GM21576 (cell line): Measurements from ENCODE around the gene ARFGEF2.
"Not testable (repeated sequence)": the region's sequence is repeated elsewhere in the genome, so short reads cannot be mapped to it uniquely, and the experiment has no call there.

ENCODE experiments used
- ATAC-seq: cut with Tn5 transposase; IDR thresholded peaks from one replicate; pipeline ENCODE4 v1.9.1; 2021; ENCODE audit warnings: mild to moderate bottlenecking, moderate library complexity; ENCODE audit not compliant: unreplicated experiment

The ARFGEF2 gene

DNA sequence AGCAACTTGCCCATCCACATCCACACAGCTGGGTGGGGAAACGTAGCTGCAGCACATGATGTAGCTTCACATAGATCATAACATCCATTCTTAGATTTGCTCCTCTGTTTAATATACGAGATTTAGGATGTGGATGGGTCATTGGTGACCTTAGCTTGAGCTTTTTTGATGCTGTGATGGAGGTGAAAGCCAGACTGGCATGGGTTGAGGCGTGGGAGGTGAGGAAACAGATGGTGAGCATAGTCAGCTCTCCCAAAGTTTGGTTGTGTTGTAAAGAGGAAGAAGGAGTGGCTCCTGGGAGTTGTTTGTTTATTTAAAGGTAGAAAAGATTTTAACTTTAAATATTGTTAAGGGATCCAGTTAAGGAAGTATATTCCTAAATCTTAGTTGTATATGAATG, 5.3 kb downstream of the ARFGEF2 start:
- no peak for ATAC-seq

DNA sequence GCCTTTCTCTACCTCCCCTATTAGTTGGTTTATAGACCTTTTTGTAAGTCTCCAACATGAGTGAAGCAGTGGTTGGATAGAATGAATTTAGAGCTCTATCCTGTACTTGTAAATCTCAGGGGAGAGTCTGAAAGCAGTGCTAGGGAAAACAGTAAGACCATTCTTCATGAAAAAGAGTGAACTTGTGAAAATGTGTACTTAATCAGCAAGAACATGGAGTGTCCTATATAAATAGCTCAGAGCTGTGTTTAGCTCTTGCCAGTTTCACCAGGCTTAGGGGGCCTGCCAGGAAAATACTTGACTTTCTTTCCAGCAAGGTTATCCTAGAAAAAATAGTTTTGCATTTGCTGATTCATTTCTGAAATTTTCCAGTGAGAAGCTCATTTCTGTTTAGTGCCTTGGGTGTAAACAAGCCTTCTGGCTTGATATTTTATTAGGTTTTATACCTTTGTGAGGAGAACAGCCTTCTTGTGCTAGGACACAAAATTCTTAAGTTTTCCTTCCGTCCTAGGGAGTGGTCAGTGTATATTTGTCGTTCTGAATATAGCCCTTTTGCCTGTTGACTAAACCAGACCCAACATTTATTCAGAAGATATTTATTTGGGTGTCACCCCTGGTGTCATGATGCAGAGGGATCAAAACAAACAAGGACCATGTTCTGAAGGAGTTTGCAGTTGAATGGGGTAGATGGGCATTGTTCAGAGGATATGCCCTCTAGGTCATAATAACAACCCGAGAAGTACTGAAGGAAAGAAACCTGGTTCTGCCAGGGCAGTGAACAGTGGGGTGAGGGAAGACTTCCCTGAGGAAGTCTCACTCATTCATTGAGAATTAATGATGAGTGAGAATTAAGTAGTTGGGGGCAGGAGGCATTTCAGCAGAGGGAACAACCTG, 7.6 kb downstream of the ARFGEF2 start:
- no peak for ATAC-seq

DNA sequence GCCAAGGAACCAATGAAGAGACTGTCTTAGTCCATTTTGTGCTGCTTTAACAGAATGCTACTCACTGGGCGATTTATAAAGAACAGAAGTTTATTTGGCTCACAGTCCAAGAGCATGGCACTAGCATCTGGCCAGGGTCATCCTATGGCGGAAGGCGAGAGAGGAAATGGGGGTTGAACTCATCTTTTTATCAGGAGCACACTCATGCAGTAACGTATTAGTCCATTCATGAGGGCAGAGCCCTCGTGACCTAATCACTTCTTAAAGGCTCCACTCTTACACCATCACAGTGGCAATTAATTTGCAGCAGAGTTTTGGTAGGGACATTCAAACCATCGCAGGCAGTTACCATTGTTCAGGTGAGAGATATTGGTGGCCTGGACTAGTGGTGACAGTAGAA, 8.5 kb downstream of the ARFGEF2 start:
- no peak for ATAC-seq

DNA sequence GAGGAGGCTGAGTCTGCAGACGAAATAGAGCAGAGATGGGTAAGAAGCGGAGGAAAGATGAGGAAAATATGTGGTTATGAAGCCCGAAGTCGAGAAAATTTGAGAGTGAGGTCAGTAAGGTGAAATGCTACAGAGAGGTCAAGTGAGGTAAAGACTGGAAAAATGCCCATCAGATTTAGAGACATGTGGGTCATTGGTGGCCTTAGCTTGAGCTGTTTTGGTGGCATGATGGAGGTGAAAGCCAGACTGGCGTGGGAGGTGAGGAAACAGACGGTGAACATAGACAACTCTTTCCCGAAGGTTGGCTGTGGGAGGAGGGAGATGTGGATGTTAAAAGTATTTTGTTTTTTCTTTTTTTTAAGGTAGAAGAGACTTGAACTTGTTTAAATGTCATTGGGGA, 9.4 kb downstream of the ARFGEF2 start:
- no peak for ATAC-seq

DNA sequence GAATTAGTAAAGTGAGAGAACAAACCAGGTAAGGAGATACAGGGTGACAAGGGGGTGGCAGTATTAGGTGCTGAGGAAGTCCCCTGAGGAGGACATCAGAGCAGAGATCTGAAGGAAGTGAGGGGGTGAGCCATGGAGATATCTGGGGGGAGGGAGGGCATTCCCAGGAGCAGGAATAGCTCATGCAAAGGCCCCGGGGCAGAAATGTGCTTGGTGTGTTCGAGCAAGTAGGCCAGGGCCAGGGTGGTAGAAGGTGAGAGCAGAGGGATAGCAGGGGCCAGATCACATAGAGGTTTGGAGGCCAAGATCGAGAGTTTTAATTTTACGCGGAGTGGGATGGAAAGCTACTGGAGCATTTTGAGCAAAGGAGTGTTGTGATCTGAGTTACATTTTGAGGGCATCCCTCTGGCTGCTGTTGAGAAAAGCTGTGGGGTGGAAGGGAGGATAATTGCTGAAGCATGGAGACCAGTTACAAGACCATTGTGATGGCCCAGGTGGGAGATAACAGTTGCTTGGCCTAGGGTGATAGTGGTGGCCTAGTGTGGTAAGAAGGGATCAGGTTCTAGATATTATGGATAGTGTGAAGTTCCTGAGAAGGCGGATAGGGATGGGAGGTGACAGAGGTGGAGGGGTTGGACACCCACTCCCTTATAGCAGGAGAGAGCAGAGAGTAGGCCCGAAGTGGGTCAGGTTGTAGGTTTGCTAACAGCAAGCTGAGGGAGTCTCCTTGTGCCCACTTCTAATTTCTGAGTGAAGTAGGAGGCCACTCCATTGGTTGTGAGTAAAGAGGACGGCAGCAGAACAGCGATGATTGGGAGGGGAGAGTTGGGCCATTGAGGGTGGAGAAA, 10.2 kb downstream of the ARFGEF2 start:
- ATAC-seq = no peak

DNA sequence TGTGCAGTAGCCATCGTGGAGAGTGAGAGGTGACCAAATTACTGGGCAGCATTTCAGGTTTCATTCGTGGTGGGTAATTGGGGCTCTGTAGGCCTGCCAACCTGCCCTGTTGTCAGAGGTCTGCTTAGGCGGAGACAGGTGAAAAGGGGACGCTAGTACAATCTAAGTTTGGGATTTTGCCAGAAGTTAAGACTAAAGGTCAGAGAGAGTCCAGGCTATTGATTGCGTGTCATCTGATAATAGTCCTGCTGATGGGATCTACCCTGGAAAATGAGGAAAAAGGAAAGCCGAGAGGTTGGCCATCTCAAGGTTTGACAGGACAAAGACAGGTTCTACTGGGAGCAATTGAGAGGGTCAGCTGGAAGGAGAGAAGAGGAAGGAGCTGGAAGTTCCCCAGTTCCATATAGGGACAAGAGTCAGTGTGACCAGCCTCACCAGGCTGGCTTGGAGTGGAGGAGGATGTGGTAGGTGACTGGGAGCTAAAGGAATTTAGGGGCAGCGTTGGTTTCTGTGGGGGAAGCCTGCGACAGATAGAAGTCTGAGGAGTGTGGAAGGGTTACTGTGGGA, 10.9 kb downstream of the ARFGEF2 start:
- no peak for ATAC-seq

DNA sequence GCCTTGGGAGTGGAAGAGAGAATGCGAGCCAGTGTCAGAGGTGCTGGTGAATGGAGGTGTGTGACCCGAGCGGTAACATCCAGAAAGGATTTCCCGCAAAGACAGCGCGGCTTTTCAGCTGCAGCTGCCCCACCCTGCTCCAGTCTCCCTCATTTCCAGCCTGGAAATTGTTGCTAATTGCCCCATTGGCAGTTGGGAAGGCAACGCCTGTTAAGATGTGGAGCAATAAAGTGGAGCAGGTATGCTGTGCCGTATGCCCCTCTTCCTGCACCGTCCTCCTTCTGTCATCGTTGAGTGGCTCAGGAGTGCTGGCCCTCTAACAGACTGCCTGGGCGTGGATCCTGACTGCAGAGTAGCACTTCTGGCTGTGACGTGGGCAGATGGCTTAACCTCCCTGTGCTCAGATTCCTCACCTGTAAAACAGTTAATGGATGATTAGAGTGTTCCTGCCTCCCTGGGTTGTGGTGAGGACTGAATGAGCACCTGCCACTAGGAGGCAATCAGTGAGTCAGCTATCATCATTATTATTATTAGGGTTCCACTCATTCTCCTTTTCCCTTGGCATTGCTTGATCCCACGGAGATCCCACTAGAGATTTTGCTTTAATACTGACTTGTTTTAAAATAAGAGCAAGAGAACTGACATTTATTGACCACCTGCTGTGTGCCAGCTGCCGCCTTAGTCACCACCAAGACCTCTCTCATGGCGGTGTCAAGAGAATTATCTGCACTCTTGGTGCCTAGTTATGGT, 11.7 kb downstream of the ARFGEF2 start:
- no peak for ATAC-seq

DNA sequence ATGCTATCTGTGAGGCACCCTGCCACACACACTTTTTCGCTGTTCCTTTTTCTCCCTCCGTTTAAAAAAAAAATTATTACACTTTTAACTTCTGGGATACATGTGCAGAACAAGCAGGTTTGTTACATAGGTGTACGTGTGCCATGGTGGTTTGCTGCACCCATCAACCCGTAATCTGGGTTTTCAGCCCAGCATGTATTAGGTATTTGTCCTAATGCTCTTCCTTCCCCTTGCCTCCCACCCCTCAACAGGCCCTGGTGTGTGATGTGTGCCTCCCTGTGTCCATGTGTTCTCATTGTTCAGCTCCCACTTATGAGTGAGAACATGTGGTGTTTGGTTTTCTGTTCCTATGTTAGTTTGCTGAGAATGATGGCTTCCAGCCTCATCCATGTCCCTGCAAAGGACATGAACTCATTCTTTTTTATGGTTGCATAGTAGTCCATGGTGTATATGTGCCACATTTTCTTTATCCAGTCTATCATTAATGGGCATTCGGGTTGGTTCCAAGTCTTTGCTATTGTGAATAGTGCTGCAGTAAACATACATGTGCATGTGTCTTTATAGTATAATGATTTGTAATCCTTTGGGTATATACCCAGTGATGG, 12.9 kb downstream of the ARFGEF2 start:
- ATAC-seq = not testable (repeated sequence)

DNA sequence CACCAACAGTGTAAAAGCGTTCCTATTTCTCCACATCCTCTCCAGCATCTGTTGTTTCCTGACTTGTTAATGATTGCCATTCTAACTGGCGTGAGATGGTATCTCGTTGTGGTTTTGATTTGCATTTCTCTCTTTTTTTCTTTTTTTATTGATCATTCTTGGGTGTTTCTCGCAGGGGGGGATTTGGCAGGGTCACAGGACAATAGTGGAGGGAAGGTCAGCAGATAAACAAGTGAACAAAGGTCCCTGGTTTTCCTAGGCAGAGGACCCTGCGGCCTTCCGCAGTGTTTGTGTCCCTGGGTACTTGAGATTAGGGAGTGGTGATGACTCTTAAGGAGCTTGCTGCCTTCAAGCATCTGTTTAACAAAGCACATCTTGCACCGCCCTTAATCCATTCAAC, 13.5 kb downstream of the ARFGEF2 start:
- ATAC-seq = not testable (repeated sequence)

DNA sequence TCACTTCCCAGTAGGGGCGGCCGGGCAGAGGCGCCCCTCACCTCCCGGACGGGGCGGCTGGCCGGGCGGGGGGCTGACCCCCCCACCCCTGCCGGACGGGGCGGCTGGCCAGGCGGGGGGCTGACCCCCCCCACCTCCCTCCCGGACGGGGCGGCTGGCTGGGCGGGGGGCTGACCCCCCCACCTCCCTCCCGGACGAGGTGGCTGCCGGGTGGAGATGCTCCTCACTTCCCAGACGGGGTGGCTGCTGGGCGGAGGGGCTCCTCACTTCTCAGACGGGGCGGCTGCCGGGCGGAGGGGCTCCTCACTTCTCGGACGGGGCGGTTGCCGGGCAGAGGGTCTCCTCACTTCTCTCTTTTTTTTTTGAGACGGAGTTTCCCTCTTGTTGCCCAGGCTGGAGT, 14.7 kb downstream of the ARFGEF2 start:
- not testable (repeated sequence) for ATAC-seq

DNA sequence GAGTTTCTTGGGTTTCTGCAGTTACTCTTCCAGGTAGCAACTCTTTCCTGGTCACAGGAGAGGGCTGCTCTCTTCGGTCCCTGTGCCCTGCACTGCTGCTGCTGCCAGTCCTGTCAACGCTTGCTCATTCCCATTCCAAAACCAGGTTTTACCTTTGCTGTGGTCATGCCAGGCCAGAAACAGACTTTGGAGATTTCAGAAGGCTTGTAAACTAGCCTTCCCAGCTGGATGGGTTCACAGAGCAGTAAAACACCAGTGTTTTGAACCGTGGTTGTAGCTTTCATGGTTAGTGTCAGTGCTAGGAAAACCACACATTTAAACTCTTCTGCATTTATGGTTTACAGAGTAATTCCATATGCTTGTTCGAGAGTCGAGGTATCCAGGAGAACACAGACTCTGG, 16.2 kb downstream of the ARFGEF2 start:
- no peak for ATAC-seq

DNA sequence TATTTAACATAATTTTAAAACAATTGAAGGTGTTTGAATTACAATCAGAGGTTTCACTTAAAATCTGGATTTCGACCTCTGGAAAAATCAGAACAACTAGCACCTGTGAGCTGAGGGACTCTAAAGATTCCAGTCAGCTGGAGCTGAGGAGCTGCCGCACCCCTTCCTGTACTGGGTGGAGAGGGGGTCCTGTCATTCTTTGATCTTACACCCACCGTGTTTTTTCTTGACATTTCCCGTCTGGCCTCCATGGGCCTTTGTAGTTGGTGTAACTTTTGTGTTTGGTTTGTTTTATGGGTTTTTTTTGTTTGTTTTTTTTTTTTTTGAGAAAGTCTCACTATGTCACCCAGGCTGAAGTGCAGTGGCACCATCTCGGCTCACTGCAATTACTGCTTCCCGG, 17.2 kb downstream of the ARFGEF2 start:
- ATAC-seq = no peak

DNA sequence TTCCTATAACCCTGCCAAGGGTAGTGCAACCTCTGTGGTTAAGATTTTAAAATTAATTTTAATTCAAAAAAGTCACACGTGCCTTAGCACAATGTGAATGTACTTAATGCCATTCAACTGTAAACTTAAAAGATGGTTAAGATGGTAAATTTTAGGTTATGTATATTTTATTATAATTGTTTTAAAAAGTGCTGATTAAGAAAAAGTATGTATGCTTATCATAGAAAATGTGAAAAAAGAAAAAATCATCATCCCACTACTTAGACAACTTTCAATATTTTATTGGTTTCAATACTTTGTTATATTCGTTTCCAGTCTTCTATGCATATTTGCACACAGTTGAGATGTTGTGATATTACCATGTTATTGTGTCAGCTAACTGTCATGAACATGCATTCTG, 18.7 kb downstream of the ARFGEF2 start:
- ATAC-seq = no peak

DNA sequence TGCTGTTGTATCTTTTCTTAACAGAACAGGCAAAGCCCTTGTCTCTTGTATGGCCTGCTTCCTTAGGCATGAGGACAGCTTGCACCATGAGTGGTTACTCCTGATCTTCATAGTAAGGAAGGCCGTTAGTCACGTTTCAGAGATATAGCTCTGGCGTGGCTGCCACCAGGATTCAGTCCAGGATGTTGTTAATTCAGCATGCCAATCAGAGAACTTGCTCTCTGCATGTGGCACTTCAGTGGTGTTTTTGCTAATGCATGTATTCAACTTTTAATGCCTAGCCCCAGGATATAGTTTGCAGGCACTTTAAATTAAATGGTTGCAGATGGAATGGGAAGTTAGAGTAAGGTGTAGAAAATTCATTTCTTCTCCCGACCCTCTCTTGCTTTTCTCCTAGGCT, 20.0 kb downstream of the ARFGEF2 start:
- no peak for ATAC-seq

DNA sequence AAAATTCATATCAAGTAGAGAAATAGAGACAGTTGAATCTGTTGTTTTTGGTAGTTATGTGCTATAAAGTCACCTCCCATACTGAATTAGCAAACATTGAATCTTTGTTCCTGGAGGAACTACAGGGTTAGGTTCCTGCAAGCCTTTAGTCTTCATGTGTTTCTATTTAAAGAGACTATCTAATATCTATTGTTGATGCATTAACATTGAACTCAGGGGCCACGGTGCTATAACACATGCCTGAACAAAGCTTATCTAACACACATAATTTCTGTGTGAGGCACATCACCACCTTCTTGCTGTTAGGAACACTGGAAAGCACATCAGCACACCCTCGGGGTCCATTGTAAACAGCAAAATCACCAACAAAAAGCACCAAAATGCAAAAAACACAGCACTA, 21.2 kb downstream of the ARFGEF2 start:
- ATAC-seq = no peak

DNA sequence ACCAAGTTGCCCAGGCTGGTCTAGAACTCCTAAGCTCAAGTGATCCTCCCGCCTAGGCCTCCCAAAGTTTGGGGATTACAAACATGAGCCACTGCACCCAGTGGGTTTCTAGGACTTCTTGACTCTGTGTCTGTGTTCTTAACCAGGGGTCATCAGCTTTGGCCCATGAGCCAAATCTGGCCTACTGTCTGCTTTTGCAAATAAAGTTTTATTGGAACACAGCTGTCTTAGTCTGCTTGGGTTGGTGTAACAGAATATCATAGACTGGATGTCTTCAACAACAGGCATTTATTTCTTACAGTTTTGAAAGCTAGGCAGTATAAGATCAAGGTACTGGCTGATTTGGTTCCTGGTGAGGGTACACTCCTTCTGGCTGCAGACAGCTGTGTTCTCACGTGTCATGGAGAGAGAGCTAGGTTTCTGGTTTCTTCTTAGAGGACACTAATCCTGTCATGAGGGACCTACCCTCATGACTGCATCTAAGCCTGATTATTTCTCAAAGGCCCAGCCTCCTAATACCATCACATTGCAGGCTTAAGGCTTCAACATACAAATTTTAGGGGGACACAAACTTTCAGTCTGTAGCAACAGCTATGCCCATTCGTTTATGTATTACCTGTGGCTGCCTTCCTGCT, 23.3 kb downstream of the ARFGEF2 start:
- ATAC-seq = no peak

DNA sequence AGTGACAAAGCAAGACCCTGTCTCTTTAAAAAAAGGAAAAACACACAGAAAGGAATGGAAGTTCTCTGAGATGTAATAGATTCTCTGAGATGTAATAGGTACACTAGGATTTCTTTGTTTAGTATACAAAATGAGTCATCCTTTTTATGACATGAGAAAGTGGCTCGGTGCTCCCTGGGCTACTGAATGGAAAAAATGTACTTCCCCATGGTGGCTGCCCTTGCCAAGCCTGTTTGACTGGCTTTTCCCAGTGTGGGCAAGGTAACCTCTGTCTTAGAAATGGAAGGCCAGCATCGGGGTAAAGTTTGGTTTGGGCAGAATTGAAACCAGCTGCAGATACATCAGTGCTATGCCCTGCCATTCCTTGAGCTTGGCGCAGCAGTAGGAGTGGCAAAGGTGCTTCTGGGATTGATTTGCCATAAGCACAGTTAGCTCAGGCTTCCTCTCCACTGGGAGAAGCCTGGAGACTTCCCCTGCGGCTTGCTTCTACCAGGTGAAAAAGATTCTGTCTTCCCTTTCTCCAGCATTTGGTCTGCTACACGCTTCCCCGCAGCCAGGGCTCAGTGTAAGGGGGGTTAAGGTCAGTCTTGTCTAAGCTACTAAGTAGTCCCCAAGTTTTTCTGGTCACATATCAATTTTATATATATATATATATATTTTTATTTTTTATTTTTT, 24.5 kb downstream of the ARFGEF2 start:
- ATAC-seq = no peak

DNA sequence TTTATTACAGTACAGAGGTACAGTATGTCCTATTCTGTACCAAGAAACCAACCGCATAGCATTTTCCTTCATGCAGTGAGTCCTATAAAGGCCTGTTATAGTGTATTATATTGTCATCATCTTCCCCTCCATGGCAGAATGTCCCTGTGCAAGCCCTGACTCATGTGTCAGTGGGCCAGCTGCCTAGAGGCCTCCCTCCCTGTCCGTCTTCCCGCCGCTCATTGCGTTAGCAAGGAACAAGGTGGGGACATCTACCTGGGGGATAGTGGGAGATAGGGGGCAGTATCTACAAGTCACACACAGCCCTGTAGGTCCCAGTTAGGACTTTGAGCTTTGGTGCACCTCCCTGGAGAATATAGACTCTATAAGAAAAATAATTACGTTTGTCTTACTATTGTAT, 27.1 kb downstream of the ARFGEF2 start:
- no peak for ATAC-seq

DNA sequence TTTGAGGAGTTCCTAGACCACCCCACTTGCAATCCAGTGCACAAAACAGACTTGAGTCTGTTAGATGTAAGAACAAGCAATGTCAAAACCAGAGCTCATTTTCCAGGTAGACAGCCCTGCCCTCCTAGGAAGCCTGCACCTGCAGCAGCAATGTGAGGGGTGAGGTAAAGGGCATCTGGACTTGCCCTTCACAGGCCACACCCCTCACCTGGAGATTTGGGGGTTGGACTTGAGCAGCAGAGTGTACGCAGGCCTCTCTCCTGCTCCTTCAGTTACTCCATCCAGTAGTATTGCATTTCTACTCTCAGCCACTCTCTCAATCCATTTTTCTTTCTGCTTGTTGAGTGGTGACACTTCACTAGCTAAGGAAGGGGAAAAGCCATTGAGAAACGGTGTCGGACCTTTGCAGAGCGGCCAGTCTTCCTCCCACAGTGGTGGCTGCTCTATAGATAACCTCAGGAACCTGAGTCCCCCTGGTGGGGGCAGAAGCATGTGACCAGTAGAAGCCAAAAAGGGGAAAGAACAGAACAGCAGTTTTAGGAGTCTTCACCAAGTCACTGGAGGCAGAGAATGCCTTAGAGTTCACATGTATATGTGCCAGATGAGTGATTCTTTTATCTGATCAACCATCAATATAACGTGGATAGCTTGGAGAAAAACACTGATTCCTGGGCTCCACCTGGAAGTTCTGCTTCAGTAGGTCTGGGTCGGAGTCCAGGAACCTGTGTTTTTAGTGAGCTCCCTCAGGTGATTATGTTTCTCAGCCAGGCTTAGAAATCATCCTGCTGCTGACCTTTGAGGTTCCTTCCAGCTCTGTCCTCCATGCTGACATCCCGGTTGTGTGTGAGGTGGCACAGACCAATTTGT, 28.0 kb downstream of the ARFGEF2 start:
- ATAC-seq = no peak
